Stimulated activated CD8-positive, alpha-beta memory T cell treated with anti-CD3 and anti-CD28 coated beads, Interleukin-15, amount 100 ng/mL, for 48 hours (primary cell): ENCODE measurements around the gene GTF3C1.
"Not testable (repeated sequence)": the region's sequence is repeated elsewhere in the genome, so short reads cannot be mapped to it uniquely, and the experiment has no call there.

Experiments used
- DNase-seq, 2 donors: peaks; one replicate each; pipeline ENCODE4 v3.0.0-alpha.2; 2020; ENCODE audit warnings: low read depth in 2 of 2

Gene GTF3C1

GRCh38 chr16:27549746-27550581 is at the start of gene GTF3C1, which contains the start of gene KATNIP:
Gene GTF3C1, minus strand, starts transcription at chr16:27549913. Its CDS starts 23 bp downstream, at chr16:27549890.
Gene KATNIP, plus strand, starts transcription at chr16:27550144. Its CDS starts 27 bp downstream, at chr16:27550171.
- DNase-seq, result peak; percentile 100

GRCh38 chr16:27598931-27599565 is 49.3 kb upstream of the GTF3C1 start:
- no peak for DNase-seq

- DNase-seq, result no peak
Observed at GRCh38 chr16:27598220-27598619, 48.5 kb upstream of the GTF3C1 start.

- DNase-seq, result no peak
Observed at GRCh38 chr16:27597361-27597760, 47.6 kb upstream of the GTF3C1 start.

GRCh38 chr16:27596411-27596810 is 46.7 kb upstream of the GTF3C1 start:
- no peak for DNase-seq

- DNase-seq, result no peak
Observed at GRCh38 chr16:27595993-27596392, 46.3 kb upstream of the GTF3C1 start.

- DNase-seq, result no peak
Observed at GRCh38 chr16:27595475-27595874, 45.8 kb upstream of the GTF3C1 start.

- DNase-seq, result no peak
Observed at GRCh38 chr16:27591837-27592236, 42.1 kb upstream of the GTF3C1 start.

GRCh38 chr16:27588057-27588456 is 38.3 kb upstream of the GTF3C1 start:
- DNase-seq, result no peak

- no peak for DNase-seq
Observed at GRCh38 chr16:27586711-27587110, 37.0 kb upstream of the GTF3C1 start.

GRCh38 chr16:27585200-27585599 is 35.5 kb upstream of the GTF3C1 start:
- DNase-seq, result no peak

GRCh38 chr16:27583634-27584033 is 33.9 kb upstream of the GTF3C1 start:
- DNase-seq, result no peak

GRCh38 chr16:27582883-27583282 is 33.2 kb upstream of the GTF3C1 start:
- DNase-seq, result no peak

GRCh38 chr16:27579087-27579980 is 29.6 kb upstream of the GTF3C1 start:
- DNase-seq, result no peak

- no peak for DNase-seq
Observed at GRCh38 chr16:27576729-27577128, 27.0 kb upstream of the GTF3C1 start.

- no peak for DNase-seq
Observed at GRCh38 chr16:27572711-27573110, 23.0 kb upstream of the GTF3C1 start.

- no peak for DNase-seq
Observed at GRCh38 chr16:27571433-27572326, 22.0 kb upstream of the GTF3C1 start.

GRCh38 chr16:27570986-27571385 is 21.3 kb upstream of the GTF3C1 start:
- not testable (repeated sequence) for DNase-seq

- no peak for DNase-seq
Observed at GRCh38 chr16:27568077-27568476, 18.4 kb upstream of the GTF3C1 start.

- DNase-seq, result no peak
Observed at GRCh38 chr16:27566417-27566816, 16.7 kb upstream of the GTF3C1 start.

GRCh38 chr16:27564224-27564623 is 14.5 kb upstream of the GTF3C1 start:
- DNase-seq, result no peak
